Superior temporal gyrus (tissue), 1 donor: Measurements from ENCODE around the gene PHF2.

ENCODE experiments used
- DNase-seq: peaks from one replicate; pipeline ENCODE4 v3.0.0-alpha.2; 2016; ENCODE audit errors: extremely low spot score

Gene PHF2

GRCh38 chr9:93587284-93587650 lies 10.9 kb downstream of the PHF2 start:
- no peak for DNase-seq

GRCh38 chr9:93587651-93588347 lies 11.4 kb downstream of the PHF2 start:
- DNase-seq: no peak

- no peak for DNase-seq
Measured at GRCh38 chr9:93588641-93589609, 12.5 kb downstream of the PHF2 start.

- no peak for DNase-seq
Measured at GRCh38 chr9:93589688-93590087, 13.3 kb downstream of the PHF2 start.

- no peak for DNase-seq
Measured at GRCh38 chr9:93590609-93591234, 14.3 kb downstream of the PHF2 start.

- no peak for DNase-seq
Measured at GRCh38 chr9:93591301-93592007, 15.1 kb downstream of the PHF2 start.

- DNase-seq: no peak
Measured at GRCh38 chr9:93592008-93592642, 15.7 kb downstream of the PHF2 start.

GRCh38 chr9:93592643-93593021 lies 16.2 kb downstream of the PHF2 start:
- DNase-seq: no peak

GRCh38 chr9:93593144-93593658 lies 16.8 kb downstream of the PHF2 start:
- DNase-seq: no peak

GRCh38 chr9:93594041-93594756 lies 17.8 kb downstream of the PHF2 start:
- DNase-seq: no peak

GRCh38 chr9:93595461-93595860 lies 19.1 kb downstream of the PHF2 start:
- no peak for DNase-seq

GRCh38 chr9:93595861-93596365 lies 19.5 kb downstream of the PHF2 start:
- DNase-seq: no peak

- no peak for DNase-seq
Measured at GRCh38 chr9:93596399-93596798, 20.0 kb downstream of the PHF2 start.

- DNase-seq: no peak
Measured at GRCh38 chr9:93597142-93597706, 20.8 kb downstream of the PHF2 start.

GRCh38 chr9:93597871-93598646 lies 21.7 kb downstream of the PHF2 start:
- no peak for DNase-seq

- no peak for DNase-seq
Measured at GRCh38 chr9:93598647-93599241, 22.4 kb downstream of the PHF2 start.

GRCh38 chr9:93599571-93600403 lies 23.4 kb downstream of the PHF2 start:
- no peak for DNase-seq

- DNase-seq: no peak
Measured at GRCh38 chr9:93600504-93600903, 24.1 kb downstream of the PHF2 start.
